ENCODE measurements around the gene CD79A.

The CD79A gene

DNA sequence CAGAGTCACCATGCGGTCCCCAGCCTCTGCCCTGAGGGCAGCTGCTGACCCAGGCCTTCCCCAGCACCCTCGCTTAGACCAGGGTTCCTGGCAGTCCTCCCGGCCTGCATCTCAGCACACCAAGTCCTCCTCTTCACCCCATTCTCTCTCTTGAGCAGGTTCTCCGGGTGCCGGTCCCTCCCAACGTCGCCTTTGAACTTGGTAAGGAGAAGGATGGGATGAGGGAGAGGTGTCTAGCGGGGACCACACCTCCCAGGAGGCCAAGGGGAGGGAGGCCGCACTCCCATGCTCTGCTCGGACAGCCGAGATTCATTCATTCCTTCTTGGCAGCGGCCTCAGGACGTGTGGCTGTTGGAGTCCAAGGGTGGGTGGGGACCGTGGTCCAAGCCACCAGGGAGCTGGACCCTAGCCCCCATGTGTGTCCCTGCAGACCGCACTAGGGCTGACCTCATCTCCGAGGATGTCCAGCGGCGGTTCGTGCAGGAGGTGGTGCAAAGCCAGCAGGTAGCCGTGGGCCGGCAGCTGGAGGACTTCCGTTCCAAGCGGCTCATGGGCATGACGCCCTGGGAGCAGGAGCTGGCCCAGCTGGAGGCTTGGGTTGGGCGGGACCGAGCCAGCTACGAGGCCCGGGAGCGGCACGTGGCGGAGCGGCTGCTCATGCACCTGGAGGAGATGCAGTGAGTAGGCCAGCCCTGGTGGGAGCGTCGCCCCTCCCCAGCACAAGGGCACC, 15.3 kb downstream of the CD79A start:
- no peak for DNase-seq (ENCODE audit: low read depth in 1 of 2, low spot score in 1 of 2)
- TF ChIP-seq SPI1 (IDR thresholded peaks at IDR 0.05; ENCODE audit: borderline replicate concordance, low read depth) (no peak), GABPA (IDR thresholded peaks at IDR 0.05; ENCODE audit: low read depth) (no peak), POLR2AphosphoS5 (IDR thresholded peaks at IDR 0.05; ENCODE audit: low read depth) (0 out of 2 replicates have a peak, but pooled peaks have one; percentile 13)
- TF ChIP-seq, protein P1, sequence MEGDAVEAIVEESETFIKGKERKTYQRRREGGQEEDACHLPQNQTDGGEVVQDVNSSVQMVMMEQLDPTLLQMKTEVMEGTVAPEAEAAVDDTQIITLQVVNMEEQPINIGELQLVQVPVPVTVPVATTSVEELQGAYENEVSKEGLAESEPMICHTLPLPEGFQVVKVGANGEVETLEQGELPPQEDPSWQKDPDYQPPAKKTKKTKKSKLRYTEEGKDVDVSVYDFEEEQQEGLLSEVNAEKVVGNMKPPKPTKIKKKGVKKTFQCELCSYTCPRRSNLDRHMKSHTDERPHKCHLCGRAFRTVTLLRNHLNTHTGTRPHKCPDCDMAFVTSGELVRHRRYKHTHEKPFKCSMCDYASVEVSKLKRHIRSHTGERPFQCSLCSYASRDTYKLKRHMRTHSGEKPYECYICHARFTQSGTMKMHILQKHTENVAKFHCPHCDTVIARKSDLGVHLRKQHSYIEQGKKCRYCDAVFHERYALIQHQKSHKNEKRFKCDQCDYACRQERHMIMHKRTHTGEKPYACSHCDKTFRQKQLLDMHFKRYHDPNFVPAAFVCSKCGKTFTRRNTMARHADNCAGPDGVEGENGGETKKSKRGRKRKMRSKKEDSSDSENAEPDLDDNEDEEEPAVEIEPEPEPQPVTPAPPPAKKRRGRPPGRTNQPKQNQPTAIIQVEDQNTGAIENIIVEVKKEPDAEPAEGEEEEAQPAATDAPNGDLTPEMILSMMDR (IDR thresholded peaks at IDR 0.05; ENCODE audit: insufficient read depth, low read length): no peak
- TF ChIP-seq, protein P2, sequence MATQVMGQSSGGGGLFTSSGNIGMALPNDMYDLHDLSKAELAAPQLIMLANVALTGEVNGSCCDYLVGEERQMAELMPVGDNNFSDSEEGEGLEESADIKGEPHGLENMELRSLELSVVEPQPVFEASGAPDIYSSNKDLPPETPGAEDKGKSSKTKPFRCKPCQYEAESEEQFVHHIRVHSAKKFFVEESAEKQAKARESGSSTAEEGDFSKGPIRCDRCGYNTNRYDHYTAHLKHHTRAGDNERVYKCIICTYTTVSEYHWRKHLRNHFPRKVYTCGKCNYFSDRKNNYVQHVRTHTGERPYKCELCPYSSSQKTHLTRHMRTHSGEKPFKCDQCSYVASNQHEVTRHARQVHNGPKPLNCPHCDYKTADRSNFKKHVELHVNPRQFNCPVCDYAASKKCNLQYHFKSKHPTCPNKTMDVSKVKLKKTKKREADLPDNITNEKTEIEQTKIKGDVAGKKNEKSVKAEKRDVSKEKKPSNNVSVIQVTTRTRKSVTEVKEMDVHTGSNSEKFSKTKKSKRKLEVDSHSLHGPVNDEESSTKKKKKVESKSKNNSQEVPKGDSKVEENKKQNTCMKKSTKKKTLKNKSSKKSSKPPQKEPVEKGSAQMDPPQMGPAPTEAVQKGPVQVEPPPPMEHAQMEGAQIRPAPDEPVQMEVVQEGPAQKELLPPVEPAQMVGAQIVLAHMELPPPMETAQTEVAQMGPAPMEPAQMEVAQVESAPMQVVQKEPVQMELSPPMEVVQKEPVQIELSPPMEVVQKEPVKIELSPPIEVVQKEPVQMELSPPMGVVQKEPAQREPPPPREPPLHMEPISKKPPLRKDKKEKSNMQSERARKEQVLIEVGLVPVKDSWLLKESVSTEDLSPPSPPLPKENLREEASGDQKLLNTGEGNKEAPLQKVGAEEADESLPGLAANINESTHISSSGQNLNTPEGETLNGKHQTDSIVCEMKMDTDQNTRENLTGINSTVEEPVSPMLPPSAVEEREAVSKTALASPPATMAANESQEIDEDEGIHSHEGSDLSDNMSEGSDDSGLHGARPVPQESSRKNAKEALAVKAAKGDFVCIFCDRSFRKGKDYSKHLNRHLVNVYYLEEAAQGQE (IDR thresholded peaks at IDR 0.05; ENCODE audit: insufficient replicate concordance, low read depth): no peak

GRCh38 chr19:41893899-41894298, 16.8 kb downstream of the CD79A start:
- H3K27ac ChIP-seq (replicated peaks): no peak overlapping the region
- no peak overlapping the region for H3K4me3 ChIP-seq (replicated peaks; ENCODE audit: insufficient read depth, low read length)
- DNase-seq (ENCODE audit: low read depth in 1 of 2, low spot score in 1 of 2): peak in 1 of 2 experiments; percentile 20
- no peak for TF ChIP-seq GABPA (IDR thresholded peaks at IDR 0.05; ENCODE audit: low read depth)
- no peaks in the 10 kb centered on the region for H3K27me3 ChIP-seq (ENCODE audit: insufficient read depth, poor library complexity, severe bottlenecking)

More for the DNA sequence above, 15.3 kb downstream of the CD79A start:
- Histone ChIP-seq H3K27ac (replicated peaks) (no peak overlapping the region), H3K4me3 (replicated peaks; ENCODE audit: insufficient read depth, low read length) (no peak overlapping the region), H3K27me3 (ENCODE audit: insufficient read depth, poor library complexity, severe bottlenecking) (no peaks in the 10 kb centered on the region)

- no peak for DNase-seq (ENCODE audit: low read depth in 1 of 2, low spot score in 1 of 2)
- no peak for TF ChIP-seq GABPA (IDR thresholded peaks at IDR 0.05; ENCODE audit: low read depth)
- TF ChIP-seq POLR2AphosphoS5 (IDR thresholded peaks at IDR 0.05; ENCODE audit: low read depth): no peak
- TF ChIP-seq SPI1 (IDR thresholded peaks at IDR 0.05; ENCODE audit: borderline replicate concordance, low read depth): no peak
- TF ChIP-seq, protein P1 (IDR thresholded peaks at IDR 0.05; ENCODE audit: insufficient read depth, low read length): no peak
- TF ChIP-seq, protein P2 (IDR thresholded peaks at IDR 0.05; ENCODE audit: insufficient replicate concordance, low read depth): no peak
- H3K27me3 ChIP-seq (ENCODE audit: insufficient read depth, poor library complexity, severe bottlenecking): no peaks in the 10 kb centered on the region
- no peak overlapping the region for H3K4me3 ChIP-seq (replicated peaks; ENCODE audit: insufficient read depth, low read length)
- no peak overlapping the region for H3K27ac ChIP-seq (replicated peaks)
Measured at GRCh38 chr19:41894350-41894749, 17.3 kb downstream of the CD79A start.

- DNase-seq (ENCODE audit: low read depth in 1 of 2, low spot score in 1 of 2): no peak
- no peak overlapping the region for H3K4me3 ChIP-seq (replicated peaks; ENCODE audit: insufficient read depth, low read length)
- H3K27ac ChIP-seq (replicated peaks): no peak overlapping the region
- no peaks in the 10 kb centered on the region for H3K27me3 ChIP-seq (ENCODE audit: insufficient read depth, poor library complexity, severe bottlenecking)
- TF ChIP-seq POLR2AphosphoS5 (IDR thresholded peaks at IDR 0.05; ENCODE audit: low read depth) (no peak), SPI1 (IDR thresholded peaks at IDR 0.05; ENCODE audit: borderline replicate concordance, low read depth) (no peak), GABPA (IDR thresholded peaks at IDR 0.05; ENCODE audit: low read depth) (no peak)
- TF ChIP-seq, protein P2 (IDR thresholded peaks at IDR 0.05; ENCODE audit: insufficient replicate concordance, low read depth): no peak
- TF ChIP-seq, protein P1 (IDR thresholded peaks at IDR 0.05; ENCODE audit: insufficient read depth, low read length): no peak
Measured at GRCh38 chr19:41895745-41896580, 18.9 kb downstream of the CD79A start.

Measured in HL-60 (cell line).